ENCODE results near the gene BRMS1L.

DNA sequence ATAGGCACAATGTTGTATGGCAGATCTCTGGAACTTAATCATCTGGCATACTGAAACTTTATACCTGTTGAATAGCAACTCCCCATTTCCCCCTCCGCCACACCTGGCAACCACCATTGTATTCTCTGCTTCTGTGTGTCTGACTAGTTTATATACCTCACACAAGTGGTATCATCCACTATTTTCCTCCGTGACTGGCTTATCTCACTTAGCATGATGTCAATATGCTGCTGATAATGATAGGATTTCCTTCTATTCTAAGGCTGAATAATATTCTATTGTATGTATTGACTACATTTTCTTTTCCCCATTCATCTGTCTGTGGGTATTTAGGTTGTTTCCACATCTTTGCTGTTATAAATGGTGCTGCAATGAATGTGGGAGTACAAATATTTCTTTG lies 21.5 kb downstream of the BRMS1L start:
- TF ChIP-seq CTCF (IDR thresholded peaks at IDR 0.05) (no peak), POLR2A (IDR thresholded peaks at IDR 0.05) (no peak)

Data from body of pancreas (tissue), 4 donors.